GM19328 (cell line): ENCODE measurements around the gene RIMKLB.
A peak's percentile ranks its signal among the peaks of the same experiment; 100 is the strongest.

Experiments
- ATAC-seq: cut with Tn5 transposase; IDR thresholded peaks from one replicate; pipeline ENCODE4 v1.9.1; 2021; ENCODE audit warnings: mild to moderate bottlenecking, moderate library complexity; ENCODE audit not compliant: unreplicated experiment

Gene RIMKLB, protein sequence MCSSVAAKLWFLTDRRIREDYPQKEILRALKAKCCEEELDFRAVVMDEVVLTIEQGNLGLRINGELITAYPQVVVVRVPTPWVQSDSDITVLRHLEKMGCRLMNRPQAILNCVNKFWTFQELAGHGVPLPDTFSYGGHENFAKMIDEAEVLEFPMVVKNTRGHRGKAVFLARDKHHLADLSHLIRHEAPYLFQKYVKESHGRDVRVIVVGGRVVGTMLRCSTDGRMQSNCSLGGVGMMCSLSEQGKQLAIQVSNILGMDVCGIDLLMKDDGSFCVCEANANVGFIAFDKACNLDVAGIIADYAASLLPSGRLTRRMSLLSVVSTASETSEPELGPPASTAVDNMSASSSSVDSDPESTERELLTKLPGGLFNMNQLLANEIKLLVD

DNA sequence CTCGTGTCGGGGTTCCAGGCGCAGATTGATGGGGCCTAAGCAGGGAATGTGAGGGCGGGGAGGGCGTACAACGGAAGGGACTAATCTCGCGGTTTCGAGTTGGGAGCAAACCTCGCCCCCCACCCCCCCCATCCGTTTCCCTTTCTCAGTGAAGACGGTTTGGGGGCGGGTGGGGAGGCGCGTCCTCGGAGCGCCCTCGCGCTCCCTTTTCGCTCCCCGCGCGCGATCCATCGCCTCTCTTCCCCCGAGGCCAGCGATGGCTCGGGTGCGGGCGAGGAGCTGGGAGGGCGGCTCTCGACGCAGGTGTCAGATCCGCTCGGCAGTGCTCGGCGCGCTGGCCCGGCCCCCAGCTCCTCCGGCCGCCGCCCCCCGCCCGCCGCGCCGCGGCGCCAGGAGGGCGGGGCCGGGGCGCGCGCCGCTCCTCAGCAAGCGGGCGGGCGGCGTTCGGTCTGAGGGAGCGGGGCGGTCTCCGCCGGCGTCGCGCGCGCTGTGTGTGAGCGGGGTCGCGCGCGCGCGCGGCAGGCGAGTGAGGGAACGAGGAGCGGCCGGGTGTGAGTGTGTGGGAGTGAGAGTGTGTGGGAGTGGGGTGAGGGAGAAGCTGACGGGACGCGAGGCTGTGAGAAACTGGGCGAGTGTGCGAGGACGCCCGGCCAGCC, at the start of gene RIMKLB:
Gene RIMKLB (plus strand): TSS at position 516 of the 656 bp plus-strand sequence. CDS start 15,876 bp downstream, outside the sequence.
- peak; percentile 91 for ATAC-seq

DNA sequence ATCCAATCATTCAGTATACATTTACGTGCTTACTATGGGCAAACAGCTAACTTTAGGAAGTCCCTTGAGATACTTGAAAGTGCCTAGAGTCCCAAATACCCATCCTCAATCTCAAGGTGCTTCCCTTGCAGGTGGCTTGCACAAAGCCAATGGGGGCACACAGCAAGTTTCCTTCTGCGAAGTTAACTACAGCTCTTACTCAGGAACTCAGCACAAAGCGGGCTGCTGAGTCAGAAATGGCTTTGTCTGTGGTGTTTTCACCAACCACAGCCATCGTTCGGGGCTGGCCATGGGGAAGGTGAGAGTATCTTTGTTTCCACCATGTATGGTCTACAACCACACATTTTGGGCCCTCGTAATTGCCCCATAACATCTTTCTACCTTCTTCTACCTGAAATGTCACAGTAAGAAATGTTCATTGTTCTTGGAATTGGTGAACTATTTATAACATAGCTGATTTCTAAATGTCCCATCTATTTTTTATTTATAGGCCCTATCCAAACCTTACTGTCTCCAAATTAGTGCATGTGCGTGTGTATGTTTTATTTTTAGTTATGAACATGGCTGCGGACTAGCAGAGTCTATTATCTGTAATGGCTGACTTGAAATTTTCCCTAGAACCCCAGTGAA, 49.1 kb upstream of the RIMKLB start:
- peak; percentile 66 for ATAC-seq

DNA sequence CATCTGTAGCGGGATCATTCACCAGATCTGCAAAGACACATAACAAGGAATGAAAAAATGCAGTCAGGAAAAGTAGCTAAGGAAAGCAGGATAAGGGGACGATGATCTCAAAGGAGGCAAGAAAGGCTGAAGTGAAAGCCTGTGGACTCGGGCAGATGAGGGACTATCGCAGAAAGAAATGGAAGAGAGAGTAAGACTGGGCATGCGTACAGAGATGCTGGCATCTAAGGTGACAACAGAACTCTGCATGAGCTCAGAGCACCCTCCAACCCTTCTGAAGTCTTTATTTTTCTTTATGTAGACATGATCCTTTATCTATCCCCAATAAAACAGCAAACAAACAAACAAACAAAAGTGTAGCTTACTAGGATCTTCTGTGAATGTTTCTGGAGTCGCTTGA, 42.4 kb upstream of the RIMKLB start:
- ATAC-seq, result no peak

DNA sequence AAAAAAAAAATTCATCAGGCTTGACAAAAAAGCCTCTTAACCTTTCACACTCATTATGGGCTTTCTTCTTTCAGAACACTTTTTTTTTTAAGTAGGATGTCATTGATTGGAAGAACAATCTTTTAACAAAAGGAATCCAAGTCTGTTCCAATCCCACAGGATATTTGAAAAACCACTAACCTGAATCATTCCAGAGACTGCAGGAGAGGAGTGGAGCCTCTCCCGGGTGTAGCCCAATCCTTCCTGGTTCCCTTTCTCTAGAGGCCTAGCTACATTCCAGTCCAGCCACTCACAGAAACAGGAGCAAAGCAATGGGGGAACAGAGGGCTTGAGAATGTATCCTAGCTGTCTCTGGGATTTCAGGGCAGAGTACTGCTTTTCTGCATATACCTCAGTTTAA, 39.4 kb upstream of the RIMKLB start:
- ATAC-seq, result no peak

DNA sequence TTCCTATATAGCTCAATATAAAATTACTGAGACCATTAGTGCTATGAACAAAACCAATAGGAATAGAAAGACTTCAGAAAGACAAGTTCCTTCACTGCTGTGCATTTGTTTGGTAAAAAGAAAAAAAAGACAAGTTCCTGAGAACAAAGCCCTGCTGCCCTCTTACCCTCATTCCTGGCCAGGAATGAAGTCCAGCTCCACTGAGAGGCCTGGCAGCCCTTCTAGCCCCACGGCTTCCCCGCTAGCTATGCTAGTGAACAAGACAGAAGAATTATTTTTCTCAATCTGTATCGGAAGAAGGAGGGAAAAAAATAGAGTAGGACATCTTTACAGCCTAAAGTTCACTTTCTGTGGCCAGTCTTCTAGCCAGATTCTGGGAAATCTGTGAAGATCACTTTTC, 36.8 kb upstream of the RIMKLB start:
- ATAC-seq, result no peak

DNA sequence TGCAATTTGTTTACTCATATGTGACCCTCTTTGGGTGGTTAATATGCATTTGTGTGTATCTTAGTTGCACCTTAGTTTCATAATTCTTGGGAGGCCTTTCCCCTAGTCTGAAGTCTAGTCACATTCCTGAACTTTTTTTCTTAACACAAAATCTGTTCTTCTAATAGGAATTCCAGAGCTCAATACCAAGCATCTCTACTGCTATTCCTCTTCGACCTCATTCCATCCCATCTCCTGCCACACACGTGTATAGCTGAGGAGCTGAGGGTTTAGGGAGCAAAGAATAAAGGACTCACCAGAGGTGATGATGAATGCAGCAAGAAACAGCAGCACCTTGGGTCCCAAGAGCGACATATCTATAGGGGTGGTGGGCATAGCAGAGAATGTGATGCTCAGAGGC, 36.0 kb upstream of the RIMKLB start:
- ATAC-seq, result no peak

DNA sequence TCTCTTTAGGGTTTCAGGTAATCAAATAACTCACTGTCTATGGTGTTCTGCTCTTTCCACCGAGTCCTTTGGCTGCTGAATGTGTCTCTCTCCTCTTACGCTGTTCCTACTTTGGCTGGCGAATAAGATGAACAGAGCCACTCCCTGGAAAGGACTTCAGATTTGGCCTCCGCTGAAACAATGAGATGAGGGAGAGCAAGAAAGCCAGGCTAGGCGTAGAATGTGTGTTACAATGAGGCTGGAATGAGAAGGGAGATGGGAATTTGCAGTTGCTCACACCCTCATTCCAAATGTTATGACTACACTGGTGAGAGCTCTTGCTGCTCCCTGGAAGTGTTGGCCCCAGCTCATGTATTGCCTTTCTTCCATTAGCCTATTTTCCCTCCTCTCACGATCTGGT, 35.2 kb upstream of the RIMKLB start, which contains the start of gene MFAP5:
Gene MFAP5 (minus strand): TSS at position 234 of the 400 bp plus-strand sequence. CDS start 722 bp downstream, outside the sequence.
- ATAC-seq, result no peak

DNA sequence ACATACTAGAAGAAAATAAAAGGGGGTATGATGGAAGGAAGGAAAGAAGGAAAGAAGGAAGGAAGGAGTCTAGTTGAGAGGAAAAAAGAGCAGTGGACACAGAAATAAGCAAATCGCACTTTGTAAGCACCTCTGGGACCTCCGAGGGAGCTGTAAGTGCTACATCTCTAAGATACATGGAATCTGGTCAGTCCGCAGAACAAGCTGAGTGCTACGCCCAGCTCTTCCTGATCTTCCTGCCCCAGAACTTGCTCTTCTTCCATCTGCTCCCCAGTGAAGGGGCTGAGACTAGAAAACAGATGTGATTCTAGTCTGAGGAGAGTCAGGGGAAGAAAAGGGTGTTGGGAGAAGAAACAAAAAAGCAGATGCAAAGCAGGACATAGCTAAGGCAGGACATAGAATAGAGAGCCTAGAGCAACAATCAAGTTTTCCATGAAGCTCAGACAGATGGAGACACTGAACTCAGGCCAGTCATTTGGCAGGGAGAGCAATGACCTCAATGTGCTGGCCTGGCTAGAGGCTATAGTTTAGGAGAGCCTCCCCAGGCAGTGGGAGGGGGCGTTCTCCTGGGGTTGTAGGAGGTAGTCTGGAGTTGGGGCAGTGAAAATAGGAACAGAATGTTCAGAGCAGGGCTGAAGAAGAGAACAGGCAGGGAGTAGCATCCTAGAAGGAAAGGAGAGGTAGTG, 33.4 kb upstream of the RIMKLB start:
- no peak for ATAC-seq

DNA sequence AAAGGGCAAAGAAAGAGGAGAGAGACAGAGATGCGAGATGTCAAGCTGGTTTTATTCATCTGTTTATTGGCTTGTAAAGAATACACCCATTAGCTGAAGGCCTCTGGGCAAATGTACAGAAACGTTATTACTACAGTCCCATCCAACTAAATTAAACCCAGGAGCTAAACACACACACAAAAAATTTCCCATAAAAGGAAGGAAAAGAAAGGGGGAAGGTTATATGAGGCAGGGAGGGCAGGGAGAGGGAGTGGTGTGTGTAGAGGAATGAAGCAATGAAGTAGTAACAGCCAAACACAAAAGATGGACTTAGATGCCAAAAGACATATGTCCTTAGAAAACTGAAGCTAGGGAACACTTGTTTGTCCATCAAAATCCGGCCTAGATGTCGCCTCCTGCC, 32.0 kb upstream of the RIMKLB start:
- ATAC-seq, result no peak

DNA sequence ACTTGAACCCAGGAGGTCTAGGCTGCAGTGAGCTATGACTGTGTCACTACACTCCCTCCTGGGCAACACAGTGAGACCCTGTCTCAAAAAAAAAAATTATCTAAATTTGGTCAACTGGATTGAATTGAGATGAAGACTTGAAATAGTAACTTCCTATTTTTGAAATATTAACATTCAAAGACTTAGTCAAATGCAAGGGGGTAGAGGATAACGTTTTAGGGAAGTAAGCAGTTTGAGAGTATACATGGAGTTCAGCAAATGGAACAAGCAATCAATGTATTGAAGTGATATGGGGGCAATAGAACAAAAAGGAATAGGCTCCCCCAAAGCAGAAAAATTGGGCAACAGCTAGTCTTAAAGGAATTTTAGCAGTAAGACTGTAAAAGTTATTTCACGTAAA, 30.5 kb upstream of the RIMKLB start:
- no peak for ATAC-seq

DNA sequence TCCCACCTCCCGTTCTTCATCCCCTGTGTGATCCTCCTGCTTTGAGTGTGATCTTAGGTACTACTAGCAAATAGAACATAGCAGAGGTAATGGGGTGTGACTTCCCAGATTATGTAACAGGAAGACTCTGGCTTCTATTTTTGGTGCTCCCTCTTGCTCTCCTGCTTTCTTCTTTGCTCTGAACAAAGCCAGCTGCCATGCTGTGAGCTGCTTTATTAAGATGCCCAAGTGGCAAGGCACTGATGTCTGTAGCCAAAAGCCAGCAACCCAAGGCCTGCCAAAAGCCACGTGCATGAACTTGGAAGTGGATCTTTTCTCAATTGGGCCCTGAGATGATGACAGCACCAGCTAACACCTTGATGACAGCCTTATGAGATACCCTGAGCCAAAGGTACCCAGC, 29.4 kb upstream of the RIMKLB start:
- no peak for ATAC-seq

DNA sequence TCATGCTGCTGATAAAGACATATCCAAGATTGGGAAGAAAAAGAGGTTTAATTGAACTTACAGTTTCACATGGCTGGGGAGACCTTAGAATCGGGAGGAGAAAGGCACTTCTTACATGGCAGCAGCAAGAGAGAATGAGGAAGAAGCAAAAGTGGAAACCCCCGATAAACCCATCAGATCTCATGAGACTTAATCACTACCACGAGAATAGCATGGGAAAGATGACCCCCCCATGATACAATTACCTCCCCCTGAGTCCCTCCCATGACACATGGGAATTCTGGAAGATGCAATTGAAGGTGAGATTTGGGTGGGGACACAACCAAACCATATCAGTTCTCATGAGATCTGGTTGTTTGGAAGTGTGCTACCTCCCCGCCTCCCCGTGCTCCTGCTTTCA, 25.4 kb upstream of the RIMKLB start:
- ATAC-seq, result no peak

DNA sequence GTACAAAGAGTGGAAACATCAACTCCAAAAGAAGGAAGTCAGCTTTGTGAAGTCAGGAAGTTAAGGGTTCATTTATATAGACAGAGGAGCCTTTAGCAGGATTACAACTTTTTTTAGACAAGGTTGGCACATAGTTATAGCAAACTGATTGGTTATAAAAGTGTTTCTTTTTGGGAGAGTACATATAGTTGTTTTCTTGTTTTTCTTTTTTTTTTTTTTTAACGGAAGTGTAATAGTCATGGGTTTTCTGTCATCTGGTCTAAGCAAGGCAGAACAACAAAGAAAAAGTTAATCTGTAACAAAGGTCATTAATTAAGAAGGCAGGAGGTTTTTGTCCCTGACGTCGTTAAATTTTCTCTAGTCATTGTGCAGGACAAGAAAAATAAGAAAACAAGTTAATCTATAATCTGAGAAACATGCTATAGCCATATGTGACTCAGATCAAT, 22.2 kb upstream of the RIMKLB start:
- no peak for ATAC-seq

DNA sequence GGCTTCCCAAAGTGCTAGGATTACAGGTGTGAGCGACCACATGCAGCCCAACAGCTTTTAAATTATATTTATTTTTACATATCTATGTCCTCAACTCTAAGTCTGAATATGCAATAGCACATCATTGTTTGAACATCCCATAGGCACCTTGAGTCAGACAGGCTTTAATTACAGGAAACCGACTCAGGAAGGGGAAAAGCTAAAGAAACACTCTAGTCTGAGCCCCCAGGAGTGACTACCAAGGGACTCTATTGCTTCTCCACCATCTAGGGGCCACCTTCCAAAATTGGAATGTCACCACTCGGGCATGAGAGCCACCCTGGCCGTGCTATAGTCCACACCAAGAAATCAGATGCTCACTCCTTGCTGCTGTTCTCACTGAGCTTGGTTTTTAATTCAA, 21.1 kb upstream of the RIMKLB start:
- ATAC-seq, result no peak

DNA sequence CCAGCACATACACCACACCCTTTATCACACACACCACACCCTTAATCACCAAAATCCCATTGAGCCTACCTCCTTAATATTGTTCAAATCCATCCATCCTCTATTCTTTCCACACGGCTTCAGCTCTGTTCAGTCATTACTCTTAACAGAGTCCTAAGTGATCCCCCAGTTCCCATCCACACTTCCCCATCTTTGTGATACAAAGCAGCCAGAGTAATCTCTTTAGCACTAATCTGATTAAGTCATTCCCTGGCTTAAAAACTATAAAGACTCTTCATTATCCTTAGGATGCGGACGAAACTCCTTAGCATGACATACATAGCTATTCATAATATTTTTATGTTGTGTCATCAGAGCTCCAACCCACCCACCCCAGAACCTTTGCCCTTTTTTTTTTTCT, 20.4 kb upstream of the RIMKLB start:
- ATAC-seq, result no peak

DNA sequence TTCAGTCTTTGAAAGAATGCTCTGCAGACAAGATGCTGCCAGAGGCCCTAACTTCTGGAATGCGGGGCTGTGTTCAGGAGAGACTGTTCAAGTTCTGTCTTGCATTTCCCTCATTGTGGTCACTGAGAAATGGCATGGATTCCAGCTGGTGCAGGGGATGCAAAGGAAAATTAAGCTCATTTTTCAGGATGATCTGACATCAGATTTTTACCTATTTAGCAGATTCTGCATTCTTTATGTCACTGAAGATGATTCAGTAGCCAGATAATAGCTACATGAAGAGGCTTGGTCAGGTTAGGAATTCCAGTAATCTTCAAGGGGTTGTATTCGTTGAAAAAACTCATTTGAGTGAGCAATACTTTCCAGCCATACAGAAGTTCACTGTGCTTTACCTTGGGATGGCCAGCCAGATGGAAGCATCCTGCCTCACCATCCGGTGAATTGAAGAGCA, 19.1 kb upstream of the RIMKLB start:
- no peak for ATAC-seq

DNA sequence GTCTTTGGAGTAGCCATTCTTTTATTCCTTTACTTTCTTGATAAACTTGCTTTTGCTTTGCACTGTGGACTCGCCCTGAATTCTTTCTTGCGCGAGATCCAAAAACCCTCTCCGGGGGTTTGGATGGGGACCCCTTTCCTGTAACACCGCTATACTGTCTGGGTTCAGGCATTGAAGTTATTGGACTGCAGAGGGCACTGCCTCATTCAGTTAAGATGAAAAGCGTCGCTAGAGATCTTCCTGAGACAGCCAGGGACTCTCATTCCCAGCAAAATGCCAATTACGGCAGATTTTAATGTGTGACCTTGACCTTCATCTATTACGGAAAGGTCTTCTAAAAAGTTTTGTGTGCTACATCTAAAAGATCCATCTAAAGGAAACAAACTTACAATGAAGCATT, 17.3 kb upstream of the RIMKLB start:
- no peak for ATAC-seq

DNA sequence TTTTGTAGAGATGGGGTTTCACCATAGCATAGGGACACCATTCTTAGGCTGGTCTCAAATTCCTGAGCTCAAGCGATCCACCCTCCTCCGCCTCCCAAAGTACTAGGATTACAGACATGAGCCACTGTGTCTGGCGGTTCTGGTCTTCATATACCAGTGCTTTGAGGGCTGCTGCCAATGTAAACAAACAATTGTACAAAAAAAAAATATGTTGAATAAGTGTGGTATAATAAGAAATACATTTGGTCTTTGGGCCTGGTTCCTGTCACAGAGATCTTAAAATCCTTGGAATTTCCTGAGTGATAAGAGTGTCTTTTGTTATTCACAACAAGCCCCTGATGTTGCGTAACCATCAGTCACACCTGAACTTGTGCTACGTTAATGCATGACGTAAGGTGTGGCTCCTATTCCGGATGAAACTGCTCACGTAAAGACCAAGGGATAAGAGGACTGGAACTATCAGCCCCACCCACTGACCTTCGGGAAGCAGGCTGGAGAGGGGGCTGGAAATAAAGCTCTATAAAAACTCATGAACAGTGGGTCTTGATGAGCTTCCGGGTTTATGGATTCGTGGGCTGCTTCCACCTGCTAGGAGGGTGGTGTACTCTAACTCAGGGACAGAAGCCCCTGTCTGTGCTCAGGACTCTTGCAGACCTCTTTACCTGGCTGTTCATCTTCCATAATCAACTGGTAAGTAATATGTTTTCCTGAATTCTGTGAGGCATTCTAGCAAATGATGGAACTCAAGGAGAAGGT, 16.5 kb upstream of the RIMKLB start:
- ATAC-seq, result no peak

DNA sequence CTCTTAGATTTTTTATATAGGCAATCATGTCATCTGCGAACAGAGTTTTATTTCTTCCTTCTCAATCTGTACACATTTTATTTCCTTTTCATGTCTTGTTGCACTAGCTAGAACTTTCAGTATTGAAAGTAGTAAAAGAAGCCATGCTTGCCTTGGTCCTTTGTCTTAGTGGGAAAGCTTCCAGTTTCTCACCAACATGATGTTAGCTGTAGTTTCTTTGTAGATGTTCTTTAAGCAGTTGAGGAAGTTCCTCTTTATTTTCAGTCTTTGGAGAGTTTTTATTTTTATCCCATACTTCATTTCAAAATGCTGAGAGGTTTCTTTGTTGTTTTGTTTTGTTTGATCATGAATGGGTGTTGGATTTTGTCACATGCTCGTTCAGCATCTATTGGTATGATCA, 12.7 kb upstream of the RIMKLB start:
- no peak for ATAC-seq

DNA sequence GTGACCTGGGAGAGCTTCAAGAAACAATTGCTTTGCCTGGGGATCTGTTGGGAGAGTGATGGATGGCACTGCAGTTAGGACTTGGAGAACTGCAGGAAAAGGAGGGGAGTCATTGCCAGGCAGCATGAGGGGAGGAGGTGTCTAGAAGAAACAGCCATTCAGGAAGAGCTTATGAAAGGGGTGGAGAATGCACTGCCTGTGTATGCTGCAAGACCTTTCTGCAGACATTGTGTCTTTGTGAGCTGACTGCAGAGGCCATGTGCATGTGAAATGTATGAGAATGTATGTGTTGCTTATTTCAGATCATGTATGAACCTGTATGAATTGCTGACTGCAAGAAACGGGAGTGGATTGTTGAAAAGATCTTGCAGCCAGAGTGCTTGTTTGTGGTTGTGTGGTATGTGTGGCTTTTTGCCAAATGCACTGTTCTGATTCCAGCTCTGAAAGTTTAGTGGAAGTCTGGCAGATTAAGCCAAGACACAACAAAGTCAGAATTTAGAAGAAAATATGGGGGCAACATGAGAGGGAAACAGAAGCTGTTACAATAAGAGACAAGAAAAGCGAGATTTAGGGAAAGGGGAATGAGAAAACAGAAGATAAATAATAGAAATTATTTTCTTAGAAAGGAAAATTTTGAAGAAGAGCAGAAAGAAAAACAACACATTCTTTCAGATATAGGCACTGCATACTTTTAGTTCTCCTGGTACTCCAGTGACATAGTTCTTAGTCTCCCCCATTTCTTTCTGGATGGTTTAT, 9.8 kb upstream of the RIMKLB start:
- ATAC-seq, result no peak
